Inferior parietal cortex (tissue), 1 donor: ENCODE measurements around the gene ARVCF.

ENCODE experiments used
- DNase-seq: peaks from one replicate; pipeline ENCODE4 v3.0.0-alpha.2; 2016; ENCODE audit errors: extremely low spot score

ARVCF gene

GRCh38 chr22:20000246-20001081 lies 16.2 kb downstream of the ARVCF start:
- DNase-seq = no peak

- DNase-seq = no peak
Observed at GRCh38 chr22:19998991-19999820, 17.4 kb downstream of the ARVCF start.

GRCh38 chr22:19998232-19998951 lies 18.2 kb downstream of the ARVCF start:
- DNase-seq = no peak

- DNase-seq = no peak
Observed at GRCh38 chr22:19997561-19998231, 18.9 kb downstream of the ARVCF start.

GRCh38 chr22:19996694-19997384 lies 19.8 kb downstream of the ARVCF start:
- DNase-seq = no peak

GRCh38 chr22:19995611-19996339 lies 20.8 kb downstream of the ARVCF start:
- DNase-seq = no peak

- no peak for DNase-seq
Observed at GRCh38 chr22:19994851-19995610, 21.6 kb downstream of the ARVCF start.

GRCh38 chr22:19993926-19994325 lies 22.7 kb downstream of the ARVCF start:
- DNase-seq = no peak

- DNase-seq = no peak
Observed at GRCh38 chr22:19992921-19993355, 23.7 kb downstream of the ARVCF start.

- no peak for DNase-seq
Observed at GRCh38 chr22:19992481-19992911, 24.1 kb downstream of the ARVCF start.

- no peak for DNase-seq
Observed at GRCh38 chr22:19991645-19992451, 24.8 kb downstream of the ARVCF start.

GRCh38 chr22:19991395-19991644 lies 25.3 kb downstream of the ARVCF start:
- no peak for DNase-seq

GRCh38 chr22:19990609-19991394 lies 25.8 kb downstream of the ARVCF start:
- DNase-seq = no peak

GRCh38 chr22:19990188-19990587 lies 26.4 kb downstream of the ARVCF start:
- DNase-seq = no peak

GRCh38 chr22:19989725-19990067 lies 26.9 kb downstream of the ARVCF start:
- no peak for DNase-seq

- no peak for DNase-seq
Observed at GRCh38 chr22:19988965-19989724, 27.5 kb downstream of the ARVCF start.

GRCh38 chr22:19988331-19988808 lies 28.3 kb downstream of the ARVCF start:
- DNase-seq = no peak
